Measurements from ENCODE around the gene RBCK1. TPM values are rescaled to one million over a fixed set of nuclear protein-coding genes. Genes with fewer than 3 reads are reported as not detected.

RBCK1 gene
- total RNA-seq, 4 donors from 2014 or later, result 133 to 254 (median 154) TPM

DNA sequence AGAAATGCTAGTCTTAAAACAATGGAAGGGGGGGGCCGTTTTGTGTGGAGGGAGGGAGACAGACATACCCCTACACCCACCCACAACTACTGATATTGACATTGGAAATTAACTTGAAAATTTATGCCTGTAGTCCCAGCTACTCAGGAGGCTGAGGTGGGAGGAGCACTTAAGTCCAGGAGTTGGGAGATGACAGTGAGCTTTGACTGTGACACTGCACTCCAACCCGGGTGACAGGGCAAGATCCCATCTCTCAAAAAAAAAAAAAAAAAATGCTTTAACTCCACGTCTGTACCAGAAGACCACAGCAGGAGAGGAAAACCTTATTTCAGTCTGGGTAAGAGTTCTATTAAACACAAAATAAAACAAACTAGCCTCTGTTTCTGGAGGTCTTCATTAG is 52.1 kb downstream of the RBCK1 start:
- no peaks in the 10 kb centered on the region for H3K9me3 ChIP-seq
- no peak overlapping the region for H3K27ac ChIP-seq
- no peak for DNase-seq
- no peak for TF ChIP-seq POLR2A (IDR thresholded peaks at IDR 0.05)
- TF ChIP-seq, protein P1, sequence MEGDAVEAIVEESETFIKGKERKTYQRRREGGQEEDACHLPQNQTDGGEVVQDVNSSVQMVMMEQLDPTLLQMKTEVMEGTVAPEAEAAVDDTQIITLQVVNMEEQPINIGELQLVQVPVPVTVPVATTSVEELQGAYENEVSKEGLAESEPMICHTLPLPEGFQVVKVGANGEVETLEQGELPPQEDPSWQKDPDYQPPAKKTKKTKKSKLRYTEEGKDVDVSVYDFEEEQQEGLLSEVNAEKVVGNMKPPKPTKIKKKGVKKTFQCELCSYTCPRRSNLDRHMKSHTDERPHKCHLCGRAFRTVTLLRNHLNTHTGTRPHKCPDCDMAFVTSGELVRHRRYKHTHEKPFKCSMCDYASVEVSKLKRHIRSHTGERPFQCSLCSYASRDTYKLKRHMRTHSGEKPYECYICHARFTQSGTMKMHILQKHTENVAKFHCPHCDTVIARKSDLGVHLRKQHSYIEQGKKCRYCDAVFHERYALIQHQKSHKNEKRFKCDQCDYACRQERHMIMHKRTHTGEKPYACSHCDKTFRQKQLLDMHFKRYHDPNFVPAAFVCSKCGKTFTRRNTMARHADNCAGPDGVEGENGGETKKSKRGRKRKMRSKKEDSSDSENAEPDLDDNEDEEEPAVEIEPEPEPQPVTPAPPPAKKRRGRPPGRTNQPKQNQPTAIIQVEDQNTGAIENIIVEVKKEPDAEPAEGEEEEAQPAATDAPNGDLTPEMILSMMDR (IDR thresholded peaks at IDR 0.05), result no peak
- peaks cover 0 to 34% (median 3%) of the 10 kb centered on the region in 4 donors for H3K4me1 ChIP-seq
- H3K36me3 ChIP-seq, result no peaks in the 10 kb centered on the region
- H3K4me3 ChIP-seq, result no peak overlapping the region
- H3K27me3 ChIP-seq, result no peaks in the 10 kb centered on the region

DNA sequence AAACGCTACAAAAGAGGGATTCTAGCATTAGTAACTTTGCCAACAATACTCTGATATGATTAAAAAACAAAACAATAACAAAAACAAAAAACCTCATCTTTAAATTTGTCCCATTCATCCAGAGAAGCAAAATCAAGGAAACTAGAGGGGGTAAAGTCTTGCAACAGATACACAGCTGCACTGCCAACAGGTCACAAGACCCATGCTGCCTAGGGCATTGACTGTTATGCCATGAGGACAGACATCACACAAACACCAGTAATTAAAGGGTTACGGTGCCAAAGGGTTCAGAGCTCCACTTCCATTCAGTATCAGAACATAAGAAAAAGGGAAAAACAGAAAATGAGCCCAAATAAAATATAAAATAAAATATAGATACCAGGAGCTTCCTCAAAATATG is 52.6 kb downstream of the RBCK1 start:
- no peak for DNase-seq
- H3K4me3 ChIP-seq, result peak overlapping the region in 2 of 4 donors; percentile 94 to 99

DNA sequence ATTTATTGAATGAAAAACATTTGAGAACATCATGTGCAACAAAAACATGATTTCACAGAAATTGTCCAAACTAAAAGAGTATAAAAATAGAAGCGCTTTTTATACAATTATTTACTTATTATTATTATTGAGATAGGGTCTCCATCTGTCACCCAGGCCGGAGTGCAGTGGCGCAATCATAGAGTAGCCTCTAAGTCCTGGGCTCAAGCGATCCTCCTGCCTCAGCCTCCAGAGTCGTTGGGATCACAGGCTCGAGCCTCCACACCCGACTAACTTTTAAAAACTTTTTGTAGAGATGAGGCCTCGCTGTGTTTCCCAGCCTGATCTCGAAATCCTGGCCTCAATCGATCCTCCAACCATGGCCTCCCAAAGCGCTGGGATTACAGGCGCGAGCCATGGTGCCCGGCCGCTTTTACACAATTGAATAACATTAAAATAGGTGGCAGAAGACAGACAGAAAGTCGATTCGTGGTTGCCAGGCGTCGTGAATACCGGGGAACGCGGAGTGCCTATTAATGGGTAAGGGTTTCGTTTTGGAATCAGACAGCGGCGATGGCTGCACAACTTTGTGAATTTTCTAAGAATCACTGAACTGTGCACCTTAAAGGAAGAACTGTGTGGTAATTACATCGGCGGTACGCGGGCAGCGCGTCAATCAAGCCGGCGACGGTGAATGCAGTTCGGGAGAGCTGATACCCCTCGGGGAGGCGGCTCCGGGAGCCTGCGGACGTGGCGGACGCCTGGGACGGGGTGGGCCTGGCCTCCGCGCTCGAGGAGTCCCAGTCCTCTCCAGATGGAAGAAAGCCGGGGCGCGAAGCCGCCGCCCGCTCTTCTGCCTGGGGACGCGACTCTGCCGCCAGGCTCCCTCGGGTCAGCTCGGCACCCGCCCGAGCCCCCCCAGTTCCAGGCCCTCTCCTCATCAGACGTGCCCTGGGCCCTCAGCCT is 53.4 kb downstream of the RBCK1 start:
- no peaks in the 10 kb centered on the region for H3K36me3 ChIP-seq
- no peak for TF ChIP-seq POLR2A (IDR thresholded peaks at IDR 0.05)

More for the DNA sequence above, 52.6 kb downstream of the RBCK1 start:
- Histone ChIP-seq H3K27me3 (no peaks in the 10 kb centered on the region), H3K4me1 (peaks cover 0 to 34% (median 3%) of the 10 kb centered on the region in 4 donors), H3K36me3 (no peaks in the 10 kb centered on the region), H3K27ac (no peak overlapping the region), H3K9me3 (no peaks in the 10 kb centered on the region)
- TF ChIP-seq POLR2A (IDR thresholded peaks at IDR 0.05), result no peak
- TF ChIP-seq, protein P1 (IDR thresholded peaks at IDR 0.05), result no peak

DNA sequence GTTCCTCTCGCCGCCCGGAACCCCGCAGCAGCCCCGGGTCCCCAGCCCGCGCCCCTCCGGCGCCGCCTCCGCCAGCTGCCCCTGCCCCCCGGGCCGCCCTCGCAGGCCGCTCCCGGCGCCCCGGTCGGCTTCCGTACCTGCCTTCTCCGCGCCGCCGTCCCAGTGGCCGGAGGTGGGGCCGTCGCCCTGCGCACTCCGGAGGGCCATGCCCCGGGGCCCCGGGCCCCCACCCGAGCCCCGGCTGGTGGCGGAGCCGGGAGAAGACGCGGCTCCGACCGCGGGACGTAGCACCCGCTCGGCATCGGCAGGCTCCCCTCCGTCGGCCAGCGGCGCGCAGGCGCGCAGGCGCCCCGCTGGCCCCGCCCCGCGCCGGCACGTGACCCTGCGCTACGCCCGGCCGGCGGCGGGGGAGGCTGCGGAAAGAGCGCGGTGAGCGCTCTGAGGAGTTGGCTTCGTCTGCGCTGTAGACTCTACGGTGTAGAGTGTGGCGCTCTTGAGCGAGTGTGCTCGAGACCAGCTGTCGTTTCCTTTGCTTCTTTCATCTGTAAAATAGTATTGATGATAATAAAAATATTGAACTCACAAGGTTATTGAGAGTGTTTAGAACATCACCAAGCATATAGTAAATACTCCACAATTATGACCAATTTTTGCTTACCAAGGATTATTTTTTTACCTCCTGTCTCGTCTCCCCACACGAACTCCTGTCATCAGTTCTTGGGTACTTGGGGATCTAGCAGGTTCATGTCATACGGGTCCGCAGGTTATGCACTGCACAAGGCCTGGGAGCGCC is 54.3 kb downstream of the RBCK1 start, which contains the start of gene TBC1D20:
Gene TBC1D20 (minus strand): TSS at position 335 of the 793 bp plus-strand sequence. CDS start 128 bp downstream, at position 207.
- Histone ChIP-seq H3K27ac (peak within 1 kb of the TSS; percentile 86 to 96 (median 94)), H3K4me3 (peak within 1 kb of the TSS; percentile 74 to 99 (median 92)), H3K27me3 (no peaks in the 10 kb centered on the region), H3K4me1 (peaks cover 0 to 34% (median 3%) of the 10 kb centered on the region in 4 donors), H3K36me3 (no peaks in the 10 kb centered on the region), H3K9me3 (no peaks in the 10 kb centered on the region)
- DNase-seq, result peak; percentile 79 to 93 (median 90)
- TF ChIP-seq POLR2A (IDR thresholded peaks at IDR 0.05), result peak; percentile 34 to 80
- TF ChIP-seq, protein P1 (IDR thresholded peaks at IDR 0.05), result peak in 3 of 6 experiments; percentile 12 to 30 (median 14)

More for the DNA sequence above, 53.4 kb downstream of the RBCK1 start:
- Histone ChIP-seq H3K27me3 (no peaks in the 10 kb centered on the region), H3K4me3 (peak overlapping the region; percentile 74 to 99 (median 92)), H3K9me3 (no peaks in the 10 kb centered on the region), H3K27ac (peak overlapping the region; percentile 86 to 96 (median 94)), H3K4me1 (peaks cover 0 to 34% (median 3%) of the 10 kb centered on the region in 4 donors)
- peak in 2 of 3 donors; percentile 42 to 70 for DNase-seq

DNA sequence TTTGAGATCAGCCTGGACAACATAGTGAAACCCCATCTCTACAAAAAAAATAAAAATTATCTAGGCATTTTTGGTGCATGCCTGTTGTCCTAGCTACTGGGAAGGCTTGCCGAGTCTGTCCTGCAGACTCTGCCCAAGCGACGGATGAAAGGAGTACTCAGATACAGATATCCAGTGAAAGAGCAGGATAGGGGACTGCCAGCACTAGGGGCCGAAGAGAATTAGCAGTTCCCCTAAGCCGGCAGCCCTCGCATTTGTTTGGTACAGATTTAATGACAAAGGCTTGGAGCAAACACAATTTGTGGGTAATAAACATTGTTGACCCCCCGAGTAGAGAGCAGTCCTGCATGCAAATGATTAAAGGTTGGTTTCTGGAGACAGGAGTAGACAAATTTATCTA is 59.7 kb downstream of the RBCK1 start:
- no peak overlapping the region for H3K27ac ChIP-seq
- no peaks in the 10 kb centered on the region for H3K9me3 ChIP-seq
- H3K27me3 ChIP-seq, result no peaks in the 10 kb centered on the region
- TF ChIP-seq POLR2A (IDR thresholded peaks at IDR 0.05), result no peak
- TF ChIP-seq, protein P1 (IDR thresholded peaks at IDR 0.05), result no peak
- no peak for DNase-seq
- no peak overlapping the region for H3K4me3 ChIP-seq
- H3K36me3 ChIP-seq, result no peaks in the 10 kb centered on the region
- peaks cover 0 to 5% (median 2%) of the 10 kb centered on the region in 4 donors for H3K4me1 ChIP-seq
